K562 (cell line): Measurements from ENCODE around the gene RBM20. TPM values are rescaled to one million over a fixed set of nuclear protein-coding genes. Genes with fewer than 3 reads are reported as not detected.

Experiments used
- BRD9 ChIP-seq: fragments of 450-650 bp; IDR thresholded peaks from 2 replicates; pipeline ENCODE4 v1.6.1; 2018; ENCODE audit warnings: low read depth; ENCODE audit not compliant: partially characterized antibody
- BRF1 ChIP-seq: IDR thresholded peaks from 3 replicates; pipeline ENCODE4 v1.6.1; 2011; ENCODE audit warnings: borderline replicate concordance, mild to moderate bottlenecking; ENCODE audit not compliant: insufficient read length; ENCODE audit errors: extremely low read depth
- CAMTA2 ChIP-seq: fragments of 250-450 bp; sonication (Bioruptor Pico); conservative IDR thresholded peaks from 2 replicates; pipeline ENCODE4 v1.5.1; 2022
- CREB1 ChIP-seq, 2 experiments: sonication (generic) in 1 of 2; formaldehyde crosslinking in 1 of 2; IDR thresholded peaks; 2 replicates each; pipeline versions ENCODE4 v1.6.1 to v1.8.0; 2012 to 2022; ENCODE audit warnings: inconsistent platforms in 1 of 2, mild to moderate bottlenecking in 1 of 2, missing genetic modification reagents in 1 of 2, moderate library complexity in 1 of 2
- HDAC1 ChIP-seq, 2 experiments: fragments of 450-650 bp; IDR thresholded peaks; 2 replicates each; pipeline ENCODE4 v1.6.1; 2016 to 2017; ENCODE audit warnings: inconsistent platforms in 1 of 2, mild to moderate bottlenecking in 1 of 2, moderate library complexity in 1 of 2
- PHTF2 ChIP-seq: fragments of 250-450 bp; sonication (Bioruptor Pico); IDR thresholded peaks from 2 replicates; pipeline ENCODE4 v1.5.0; 2021; ENCODE audit warnings: mild to moderate bottlenecking
- POU5F1 ChIP-seq: fragments of 150-350 bp; IDR thresholded peaks from 2 replicates; pipeline ENCODE4 v1.6.1; 2014; ENCODE audit warnings: borderline replicate concordance, low read length, low read depth, mild to moderate bottlenecking; ENCODE audit not compliant: partially characterized antibody
- SAP30 ChIP-seq: fragments of 200-600 bp; sonication (generic); IDR thresholded peaks from 2 replicates; pipeline ENCODE4 v1.6.1; 2012; ENCODE audit warnings: borderline replicate concordance, low read depth, mild to moderate bottlenecking, moderate library complexity, low read length, control low read depth, inconsistent platforms; ENCODE audit not compliant: insufficient read depth, poor library complexity, severe bottlenecking
- SRF ChIP-seq, 2 experiments: fragments of 250-450, 450-650 bp in 1 of 2; sonication (Bioruptor Pico) in 1 of 2; sonication (generic) in 1 of 2; formaldehyde crosslinking; IDR thresholded peaks; 2 replicates each; pipeline versions ENCODE4 v1.5.0 to v1.5.1; 2020 to 2022; ENCODE audit warnings: mild to moderate bottlenecking in 1 of 2, missing genetic modification reagents in 1 of 2
- STAG1 ChIP-seq: sonication (generic); formaldehyde crosslinking; IDR thresholded peaks from 2 replicates; pipeline ENCODE4 v1.5.0; 2020; ENCODE audit warnings: missing genetic modification reagents, borderline replicate concordance
- STAT5B ChIP-seq: fragments of 250-450 bp; sonication (Bioruptor Pico); IDR thresholded peaks from 2 replicates; pipeline ENCODE4 v1.8.0; 2021; ENCODE audit warnings: mild to moderate bottlenecking, inconsistent platforms
- TEAD1 ChIP-seq, 2 experiments: fragments of 450-650 bp in 1 of 2; sonication (generic) in 1 of 2; formaldehyde crosslinking; IDR thresholded peaks; 2 replicates each; pipeline versions ENCODE4 v1.4.0 to v1.8.0; 2020 to 2022; ENCODE audit warnings: mild to moderate bottlenecking in 2 of 2, missing genetic modification reagents in 1 of 2
- ZFP36 ChIP-seq: fragments of 150-350 bp; IDR thresholded peaks from 2 replicates; pipeline ENCODE4 v1.6.1; 2018; ENCODE audit warnings: low read length, low read depth; ENCODE audit not compliant: partially characterized antibody
- ZNF124 ChIP-seq: sonication (generic); formaldehyde crosslinking; IDR thresholded peaks from 2 replicates; pipeline ENCODE4 v1.8.1; 2022; ENCODE audit warnings: missing genetic modification reagents
- polyA plus RNA-seq, 8 experiments: library from polyadenylated mRNA; depleted of rRNA in 4 of 8; stranded (reverse) in 5 of 8; unstranded in 3 of 8; fragments of >200 nt; fragmentation: Nextera tagmentation in 2 of 8; fragmentation: Illumina TruSeq in 1 of 8; extraction: Ambion mirVana in 2 of 8; extraction: Trizol in 1 of 8; gene quantifications; 2 replicates each; pipeline versions ENCODE4 v1.2.1 to v1.2.3, GENCODE V29; 2011 to 2014; ENCODE audit warnings: inconsistent platforms in 1 of 8, missing spikeins in 1 of 8
- total RNA-seq, 7 experiments: library from RNA; depleted of rRNA in 6 of 7; stranded (reverse); fragments of >200 nt in 6 of 7; fragmentation: Illumina TruSeq in 2 of 7; extraction: Trizol in 2 of 7; gene quantifications; 2 replicates each; pipeline versions ENCODE4 v1.2.1 to v1.2.3, GENCODE V29; 2011 to 2021; ENCODE audit warnings: low replicate concordance in 1 of 7
- TF ChIP-seq, protein P1 (sequence below): fragments of 250-450 bp; sonication (Bioruptor Pico); IDR thresholded peaks from 2 replicates; pipeline ENCODE4 v1.4.0; 2020; ENCODE audit warnings: mild to moderate bottlenecking, moderate library complexity
- TF ChIP-seq, protein P2 (sequence below): fragments of 200-800 bp; sonication (Bioruptor generic); IDR thresholded peaks from 2 replicates; pipeline ENCODE4 v1.6.1; 2017; ENCODE audit warnings: missing genetic modification characterization, missing compliant biosample characterization
- TF ChIP-seq, protein P3 (sequence below): IDR thresholded peaks from 2 replicates; pipeline ENCODE4 v1.6.1; 2014; ENCODE audit warnings: antibody characterized with exemption
- TF ChIP-seq, protein P4 (sequence below): fragments of 250-450 bp; sonication (Bioruptor Pico); IDR thresholded peaks from 2 replicates; pipeline ENCODE4 v1.4.0; 2020; ENCODE audit warnings: mild to moderate bottlenecking, moderate library complexity

Gene RBM20
- total and polyA plus RNA-seq, 9 of the 15 experiments (the other 6 are each of a cell fraction or from before 2014, with no cell fraction given): 0.63 to 5.7 (median 3.2) TPM

DNA sequence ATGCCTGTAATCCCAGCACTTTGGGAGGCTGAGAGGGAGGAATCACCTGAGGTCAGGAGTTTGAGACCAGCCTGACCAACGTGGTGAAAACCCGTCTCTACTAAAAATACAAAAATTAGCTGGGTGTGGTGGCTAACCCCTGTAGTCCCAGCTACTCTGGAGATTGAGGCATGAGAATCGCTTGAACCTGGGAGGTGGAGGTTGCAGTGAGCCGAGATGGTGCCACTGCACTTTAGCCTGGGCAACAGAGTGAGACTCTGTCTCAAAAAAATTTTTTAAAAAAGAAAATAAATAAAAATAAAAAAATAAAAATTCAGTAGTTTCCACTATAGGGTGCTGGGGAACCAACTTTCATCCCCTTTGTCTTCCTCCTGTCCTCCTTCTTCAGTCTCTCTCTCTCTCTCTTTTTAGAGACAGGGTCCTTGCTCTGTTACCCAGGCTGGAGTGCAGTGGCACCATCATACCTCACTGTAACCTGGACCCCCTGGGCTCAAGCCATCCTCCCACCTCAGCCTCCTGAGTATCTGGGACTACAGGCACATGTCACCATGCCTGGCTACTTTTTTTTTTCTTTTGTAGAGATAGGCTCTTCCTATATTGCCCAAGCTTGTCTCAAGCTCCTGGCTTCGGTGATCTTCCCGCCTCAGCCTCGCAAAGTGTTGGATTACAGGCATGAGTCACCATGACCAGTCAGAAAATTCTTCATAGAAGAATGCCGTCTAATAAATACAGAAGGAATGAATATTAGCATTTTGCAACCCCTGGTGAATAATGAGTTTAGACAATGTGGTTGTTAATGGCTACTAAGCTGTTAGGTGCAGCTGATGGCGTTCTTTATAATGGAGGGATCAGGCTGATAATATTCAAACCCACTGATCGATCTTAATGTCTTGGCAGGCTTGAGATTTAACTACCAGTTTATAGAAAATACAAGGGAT lies 20.6 kb downstream of the RBM20 start (continued):
- no peak for TF ChIP-seq TEAD1 (CRISPR knock-in tag; IDR thresholded peaks at IDR 0.05)
- no peak for TF ChIP-seq STAT5B
- TF ChIP-seq, protein P1, sequence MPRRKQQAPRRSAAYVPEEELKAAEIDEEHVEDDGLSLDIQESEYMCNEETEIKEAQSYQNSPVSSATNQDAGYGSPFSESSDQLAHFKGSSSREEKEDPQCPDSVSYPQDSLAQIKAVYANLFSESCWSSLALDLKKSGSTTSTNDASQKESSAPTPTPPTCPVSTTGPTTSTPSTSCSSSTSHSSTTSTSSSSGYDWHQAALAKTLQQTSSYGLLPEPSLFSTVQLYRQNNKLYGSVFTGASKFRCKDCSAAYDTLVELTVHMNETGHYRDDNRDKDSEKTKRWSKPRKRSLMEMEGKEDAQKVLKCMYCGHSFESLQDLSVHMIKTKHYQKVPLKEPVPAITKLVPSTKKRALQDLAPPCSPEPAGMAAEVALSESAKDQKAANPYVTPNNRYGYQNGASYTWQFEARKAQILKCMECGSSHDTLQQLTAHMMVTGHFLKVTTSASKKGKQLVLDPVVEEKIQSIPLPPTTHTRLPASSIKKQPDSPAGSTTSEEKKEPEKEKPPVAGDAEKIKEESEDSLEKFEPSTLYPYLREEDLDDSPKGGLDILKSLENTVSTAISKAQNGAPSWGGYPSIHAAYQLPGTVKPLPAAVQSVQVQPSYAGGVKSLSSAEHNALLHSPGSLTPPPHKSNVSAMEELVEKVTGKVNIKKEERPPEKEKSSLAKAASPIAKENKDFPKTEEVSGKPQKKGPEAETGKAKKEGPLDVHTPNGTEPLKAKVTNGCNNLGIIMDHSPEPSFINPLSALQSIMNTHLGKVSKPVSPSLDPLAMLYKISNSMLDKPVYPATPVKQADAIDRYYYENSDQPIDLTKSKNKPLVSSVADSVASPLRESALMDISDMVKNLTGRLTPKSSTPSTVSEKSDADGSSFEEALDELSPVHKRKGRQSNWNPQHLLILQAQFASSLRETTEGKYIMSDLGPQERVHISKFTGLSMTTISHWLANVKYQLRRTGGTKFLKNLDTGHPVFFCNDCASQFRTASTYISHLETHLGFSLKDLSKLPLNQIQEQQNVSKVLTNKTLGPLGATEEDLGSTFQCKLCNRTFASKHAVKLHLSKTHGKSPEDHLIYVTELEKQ (CRISPR knock-in tag): no peak
- TF ChIP-seq CREB1 (IDR thresholded peaks at IDR 0.05): no peak
- TF ChIP-seq CREB1 (CRISPR knock-in tag; IDR thresholded peaks at IDR 0.05): no peak
- no peak for TF ChIP-seq SAP30
- no peak for TF ChIP-seq ZFP36
- no peak for TF ChIP-seq CAMTA2 (CRISPR knock-in tag)
- TF ChIP-seq SRF (CRISPR knock-in tag; IDR thresholded peaks at IDR 0.05): no peak
- no peak for TF ChIP-seq BRF1
- TF ChIP-seq STAG1: no peak
- TF ChIP-seq, protein P2, sequence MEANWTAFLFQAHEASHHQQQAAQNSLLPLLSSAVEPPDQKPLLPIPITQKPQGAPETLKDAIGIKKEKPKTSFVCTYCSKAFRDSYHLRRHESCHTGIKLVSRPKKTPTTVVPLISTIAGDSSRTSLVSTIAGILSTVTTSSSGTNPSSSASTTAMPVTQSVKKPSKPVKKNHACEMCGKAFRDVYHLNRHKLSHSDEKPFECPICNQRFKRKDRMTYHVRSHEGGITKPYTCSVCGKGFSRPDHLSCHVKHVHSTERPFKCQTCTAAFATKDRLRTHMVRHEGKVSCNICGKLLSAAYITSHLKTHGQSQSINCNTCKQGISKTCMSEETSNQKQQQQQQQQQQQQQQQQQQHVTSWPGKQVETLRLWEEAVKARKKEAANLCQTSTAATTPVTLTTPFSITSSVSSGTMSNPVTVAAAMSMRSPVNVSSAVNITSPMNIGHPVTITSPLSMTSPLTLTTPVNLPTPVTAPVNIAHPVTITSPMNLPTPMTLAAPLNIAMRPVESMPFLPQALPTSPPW (CRISPR knock-in tag): no peak
- TF ChIP-seq, protein P3, sequence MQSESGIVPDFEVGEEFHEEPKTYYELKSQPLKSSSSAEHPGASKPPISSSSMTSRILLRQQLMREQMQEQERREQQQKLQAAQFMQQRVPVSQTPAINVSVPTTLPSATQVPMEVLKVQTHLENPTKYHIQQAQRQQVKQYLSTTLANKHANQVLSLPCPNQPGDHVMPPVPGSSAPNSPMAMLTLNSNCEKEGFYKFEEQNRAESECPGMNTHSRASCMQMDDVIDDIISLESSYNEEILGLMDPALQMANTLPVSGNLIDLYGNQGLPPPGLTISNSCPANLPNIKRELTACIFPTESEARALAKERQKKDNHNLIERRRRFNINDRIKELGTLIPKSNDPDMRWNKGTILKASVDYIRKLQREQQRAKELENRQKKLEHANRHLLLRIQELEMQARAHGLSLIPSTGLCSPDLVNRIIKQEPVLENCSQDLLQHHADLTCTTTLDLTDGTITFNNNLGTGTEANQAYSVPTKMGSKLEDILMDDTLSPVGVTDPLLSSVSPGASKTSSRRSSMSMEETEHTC: no peak
- TF ChIP-seq HDAC1 (IDR thresholded peaks at IDR 0.05): peak in 1 of 2 experiments; percentile 24; a peak in 1 of 4 replicates
- no peak for TF ChIP-seq PHTF2 (CRISPR knock-in tag)
- no peak for TF ChIP-seq POU5F1
- TF ChIP-seq, protein P4, sequence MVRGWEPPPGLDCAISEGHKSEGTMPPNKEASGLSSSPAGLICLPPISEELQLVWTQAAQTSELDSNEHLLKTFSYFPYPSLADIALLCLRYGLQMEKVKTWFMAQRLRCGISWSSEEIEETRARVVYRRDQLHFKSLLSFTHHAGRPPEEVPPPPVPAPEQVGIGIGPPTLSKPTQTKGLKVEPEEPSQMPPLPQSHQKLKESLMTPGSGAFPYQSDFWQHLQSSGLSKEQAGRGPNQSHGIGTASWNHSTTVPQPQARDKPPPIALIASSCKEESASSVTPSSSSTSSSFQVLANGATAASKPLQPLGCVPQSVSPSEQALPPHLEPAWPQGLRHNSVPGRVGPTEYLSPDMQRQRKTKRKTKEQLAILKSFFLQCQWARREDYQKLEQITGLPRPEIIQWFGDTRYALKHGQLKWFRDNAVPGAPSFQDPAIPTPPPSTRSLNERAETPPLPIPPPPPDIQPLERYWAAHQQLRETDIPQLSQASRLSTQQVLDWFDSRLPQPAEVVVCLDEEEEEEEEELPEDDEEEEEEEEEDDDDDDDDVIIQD: no peak
- TF ChIP-seq ZNF124: no peak
- TF ChIP-seq BRD9: peak; percentile 48
